GM12891 (cell line): ENCODE data around the gene PAK5.

Experiments used
- PAX5 ChIP-seq: IDR thresholded peaks from 2 replicates; pipeline ENCODE4 v1.6.1; 2011; ENCODE audit warnings: low read length, moderate library complexity, mild to moderate bottlenecking; ENCODE audit not compliant: insufficient read depth, severe bottlenecking
- POLR2A ChIP-seq: IDR thresholded peaks from 2 replicates; pipeline ENCODE4 v1.6.1; 2011; ENCODE audit warnings: low read depth, low read length, control low read depth
- POLR2AphosphoS5 ChIP-seq: IDR thresholded peaks from 2 replicates; pipeline ENCODE4 v1.6.1; 2011; ENCODE audit warnings: low read depth, low read length, control low read depth
- SPI1 ChIP-seq: IDR thresholded peaks from 2 replicates; pipeline ENCODE4 v1.6.1; 2011; ENCODE audit warnings: low read depth, low read length, control low read depth

DNA sequence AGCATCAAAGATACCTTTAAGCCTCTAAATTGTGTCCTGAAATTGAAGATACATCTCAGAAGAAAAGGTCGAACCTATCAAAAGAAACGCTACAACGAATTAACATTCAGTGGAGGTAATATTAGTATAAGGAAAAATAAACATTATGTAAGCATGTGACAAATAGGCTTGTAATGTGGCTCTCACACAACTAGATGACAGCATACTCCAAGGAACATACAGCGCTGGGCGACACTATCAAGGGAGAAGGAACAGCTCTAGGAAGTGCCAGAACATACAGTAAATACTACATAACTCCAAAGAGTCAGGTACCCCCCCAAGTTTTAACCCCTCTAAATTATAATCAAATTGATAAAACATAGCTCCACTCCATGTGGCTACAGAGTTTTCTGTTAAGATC is 220.9 kb downstream of the PAK5 start:
- TF ChIP-seq POLR2A (no peak), POLR2AphosphoS5 (no peak), SPI1 (no peak), PAX5 (no peak)
